ENCODE data around the gene SELL.
"Not testable (repeated sequence)": the region's sequence is repeated elsewhere in the genome, so short reads cannot be mapped to it uniquely, and the experiment has no call there.

The SELL gene

GRCh38 chr1:169662680-169663079, 48.7 kb downstream of the SELL start:
- not testable (repeated sequence) for DNase-seq

DNA sequence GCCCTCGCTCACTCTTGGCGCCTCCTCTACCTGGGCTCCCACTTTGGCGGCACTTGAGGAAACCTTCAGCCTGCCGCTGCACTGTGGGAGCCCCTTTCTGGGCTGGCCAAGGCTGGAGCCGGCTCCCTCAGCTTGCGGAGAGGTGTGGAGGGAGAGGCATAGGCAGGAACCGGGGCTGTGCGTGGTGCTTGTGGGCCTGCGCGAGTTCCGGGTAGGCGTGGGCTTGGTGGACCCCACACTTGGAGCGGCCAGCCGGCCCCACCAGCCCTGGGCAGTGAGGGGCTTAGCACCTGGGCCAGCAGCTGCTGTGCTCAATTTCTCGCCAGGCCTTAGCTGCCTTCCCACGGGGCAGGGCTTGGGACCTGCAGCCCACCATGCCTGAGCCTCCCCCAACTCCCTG, 50.4 kb downstream of the SELL start:
- not testable (repeated sequence) for DNase-seq

- not testable (repeated sequence) for DNase-seq
These were observed 52.6 kb downstream of the SELL start for GRCh38 chr1:169658777-169659176.

DNA sequence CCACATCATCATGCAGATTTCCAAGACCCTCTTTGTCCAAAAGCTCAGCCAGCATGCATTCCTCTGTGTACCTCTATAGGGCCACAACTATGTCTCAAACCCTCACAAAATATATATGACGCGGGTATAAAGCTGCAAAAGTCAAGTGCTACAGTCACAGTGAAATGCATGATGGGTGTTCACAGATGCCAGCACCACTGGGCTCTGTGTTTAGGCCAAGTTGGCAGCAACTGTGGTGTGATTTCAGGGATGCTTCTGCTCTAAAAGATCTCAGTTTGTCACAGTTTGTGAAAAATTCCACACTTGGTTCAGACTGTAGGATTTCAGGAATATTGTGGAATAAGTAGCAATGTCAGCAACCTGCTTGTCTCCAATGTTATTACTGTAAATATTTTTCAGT, 57.5 kb downstream of the SELL start:
- no peak for DNase-seq

- DNase-seq = no peak
These were observed 60.4 kb downstream of the SELL start for GRCh38 chr1:169651035-169651434.

- no peak for DNase-seq
These were observed 60.9 kb downstream of the SELL start for GRCh38 chr1:169650551-169650950.

DNA sequence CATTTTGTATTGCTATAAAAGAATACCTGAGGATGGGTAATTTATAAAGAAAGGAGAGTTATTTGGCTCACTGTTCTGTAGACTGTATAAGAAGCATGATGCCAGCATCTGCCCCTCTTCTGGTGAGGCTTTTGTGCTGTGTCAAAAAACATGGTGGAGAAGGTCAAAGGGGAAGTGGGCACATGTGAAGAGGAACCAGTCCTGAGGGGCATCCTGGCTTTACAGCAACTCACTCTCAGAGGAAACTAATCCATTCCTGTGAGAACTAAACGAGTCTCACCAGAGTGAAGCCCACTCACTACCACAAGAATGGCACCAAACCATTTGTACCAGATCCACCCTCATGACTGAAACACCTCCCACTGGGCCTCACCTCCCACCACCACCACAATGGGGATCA, 62.7 kb downstream of the SELL start:
- DNase-seq = no peak

DNA sequence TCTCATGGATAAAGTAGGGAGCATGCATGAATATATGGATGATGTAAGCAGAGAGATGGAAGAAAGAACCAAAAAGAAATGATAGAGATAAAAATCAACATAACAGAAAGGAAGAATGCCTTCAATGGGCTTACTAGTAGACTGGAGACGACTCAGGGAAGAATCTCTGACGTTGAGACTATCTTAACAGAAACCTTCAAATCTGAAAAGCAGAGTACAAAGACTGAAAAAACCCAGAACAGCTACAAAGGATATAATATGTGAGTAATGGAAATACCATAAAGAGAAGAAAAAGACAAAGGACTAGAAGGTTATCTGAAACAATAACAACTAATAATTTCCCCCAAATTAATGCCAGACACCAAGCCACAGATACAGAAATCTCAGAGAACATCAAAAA, 63.2 kb downstream of the SELL start:
- no peak for DNase-seq

- DNase-seq = no peak
These were observed 63.9 kb downstream of the SELL start for GRCh38 chr1:169647512-169647911.

DNA sequence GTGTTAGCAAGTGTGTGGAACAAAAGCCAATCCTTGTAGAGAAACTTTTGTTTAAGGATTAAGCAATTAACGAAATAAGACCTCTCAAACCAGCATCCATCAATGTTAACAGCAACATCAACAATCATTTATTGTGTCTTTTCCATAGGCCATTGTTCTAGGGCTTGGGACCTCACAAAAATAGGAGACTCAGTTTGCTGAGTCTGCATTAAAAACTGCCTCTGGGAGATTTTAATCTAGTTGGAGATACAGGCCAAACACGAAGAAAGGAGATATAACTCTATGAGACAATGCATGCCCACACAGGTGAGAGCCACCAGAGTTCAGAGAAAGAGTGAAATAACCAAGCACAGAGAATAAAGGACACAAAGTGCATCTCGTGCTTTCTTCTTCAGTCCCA, 67.1 kb downstream of the SELL start:
- DNase-seq = no peak
